ENCODE results near the gene CCDC149.

Gene CCDC149

DNA sequence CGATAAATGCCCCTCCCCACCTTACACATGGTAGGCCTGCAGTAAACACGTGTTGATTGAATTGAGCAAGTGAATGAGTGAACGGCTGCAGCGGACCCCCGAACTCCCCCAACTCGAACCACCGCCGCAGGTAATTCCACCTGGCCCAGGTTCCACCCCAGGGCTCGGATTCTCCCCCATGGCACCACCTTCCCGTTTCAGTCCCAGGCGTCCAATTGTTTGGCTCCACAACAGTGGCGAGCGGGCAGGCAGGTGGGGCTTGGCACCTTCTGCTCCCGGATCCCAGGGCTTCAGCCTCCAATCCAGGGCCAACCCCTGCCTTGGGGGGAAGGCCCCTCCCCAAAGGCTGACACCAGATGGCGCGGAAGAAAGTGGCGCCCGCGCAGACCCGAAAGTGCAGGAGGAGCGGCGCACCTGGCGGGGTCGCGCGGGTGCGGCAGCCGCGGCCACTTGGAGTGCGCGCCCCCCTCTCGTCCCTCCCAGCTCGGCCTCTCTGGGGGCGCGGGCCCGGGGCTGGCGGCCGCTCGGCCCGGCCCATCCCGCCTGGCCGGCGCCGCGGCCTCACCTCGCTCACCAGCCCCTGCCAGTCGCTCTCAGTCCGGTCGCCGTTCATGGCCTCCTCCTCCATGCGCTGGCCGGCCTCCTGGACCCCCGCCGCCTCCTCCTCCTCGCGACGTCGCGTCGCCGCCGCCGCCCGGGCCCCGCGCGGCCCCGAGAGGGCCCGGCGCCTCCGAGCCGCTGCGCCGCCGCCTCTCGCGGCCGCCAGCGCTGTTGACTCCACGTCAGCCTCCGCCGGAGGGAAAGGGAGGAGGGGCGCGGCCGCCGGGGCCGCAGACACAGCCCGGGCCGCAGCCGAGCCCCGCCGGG, at the start of gene CCDC149:
Gene CCDC149, minus strand, starts transcription at position 791 of the 867 bp plus-strand sequence. Its CDS starts 178 bp downstream, at position 613.
- no peak for DNase-seq

DNA sequence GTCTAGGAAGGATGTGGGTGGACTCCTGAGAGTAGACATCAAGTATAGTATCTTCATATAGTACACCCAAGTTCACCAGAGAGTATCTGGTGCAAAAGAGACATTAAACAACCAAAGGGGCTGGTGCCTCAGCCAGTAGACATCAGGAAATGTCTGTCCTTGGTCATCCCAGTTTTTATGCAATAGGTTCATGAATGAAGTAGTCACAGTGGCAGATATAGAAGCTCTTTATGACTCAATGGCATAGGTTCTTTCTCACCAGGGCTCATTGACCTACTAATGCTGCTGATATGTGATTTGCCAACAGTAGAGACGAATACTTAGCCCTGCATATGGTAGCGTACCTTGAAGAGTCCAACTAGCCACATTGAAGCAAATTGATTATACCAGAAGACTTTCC, 45.0 kb upstream of the CCDC149 start:
- no peak for DNase-seq

DNA sequence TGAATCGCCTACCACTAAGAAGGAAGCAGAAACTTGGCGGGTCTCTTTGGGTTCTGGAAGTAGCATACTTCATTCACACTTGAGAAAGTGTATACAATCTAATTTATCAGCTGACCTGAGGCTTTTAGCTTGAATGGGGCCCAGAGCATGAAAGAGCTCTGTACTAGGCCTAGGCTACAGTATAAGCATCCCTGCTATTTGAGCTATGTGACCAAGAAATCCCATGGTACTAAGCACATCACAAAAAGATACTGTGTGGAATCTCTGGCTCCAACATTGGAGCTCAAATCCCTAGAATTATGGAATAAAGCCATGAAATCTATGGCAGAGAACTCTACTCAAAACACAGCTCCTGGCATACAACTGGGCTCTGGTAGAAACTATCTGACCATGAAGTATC, 43.9 kb upstream of the CCDC149 start:
- DNase-seq = no peak

DNA sequence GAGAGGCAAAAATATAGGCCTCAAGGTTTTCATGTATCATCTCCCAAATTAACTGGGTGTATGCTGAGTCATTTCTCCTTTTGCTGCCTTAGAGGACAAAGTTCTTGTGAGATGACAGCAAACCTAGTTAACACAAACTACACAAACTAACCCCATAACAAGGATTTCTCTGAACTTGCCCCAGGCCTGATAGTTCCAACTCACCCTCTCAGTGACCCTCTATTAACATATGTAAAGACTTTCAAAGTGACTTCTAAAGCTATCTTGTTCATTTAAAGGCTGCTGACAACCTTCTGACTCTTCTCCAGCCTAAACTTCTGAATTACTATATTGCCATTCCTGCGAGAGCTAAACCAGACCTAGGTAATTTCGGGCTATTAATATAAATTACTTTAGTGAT, 43.2 kb upstream of the CCDC149 start:
- no peak for DNase-seq

DNA sequence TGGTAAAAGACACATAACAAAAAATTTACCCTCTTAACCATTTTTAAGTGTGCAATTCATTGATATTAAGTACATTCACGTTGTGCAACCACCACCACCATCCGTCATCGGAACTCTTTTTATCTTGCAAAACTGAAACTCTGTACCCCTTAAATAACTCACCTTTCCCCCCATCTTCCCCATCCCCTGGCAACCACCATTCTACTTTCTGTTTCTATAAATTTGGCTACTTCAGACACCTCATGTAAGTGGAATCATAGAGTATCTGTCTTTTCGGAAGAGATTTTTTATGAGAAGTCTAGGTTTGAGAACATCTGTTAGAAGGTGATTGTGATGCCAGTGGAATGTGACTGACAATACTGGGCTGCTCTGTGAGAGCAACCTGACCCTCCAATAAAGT, 39.8 kb upstream of the CCDC149 start:
- DNase-seq = no peak

DNA sequence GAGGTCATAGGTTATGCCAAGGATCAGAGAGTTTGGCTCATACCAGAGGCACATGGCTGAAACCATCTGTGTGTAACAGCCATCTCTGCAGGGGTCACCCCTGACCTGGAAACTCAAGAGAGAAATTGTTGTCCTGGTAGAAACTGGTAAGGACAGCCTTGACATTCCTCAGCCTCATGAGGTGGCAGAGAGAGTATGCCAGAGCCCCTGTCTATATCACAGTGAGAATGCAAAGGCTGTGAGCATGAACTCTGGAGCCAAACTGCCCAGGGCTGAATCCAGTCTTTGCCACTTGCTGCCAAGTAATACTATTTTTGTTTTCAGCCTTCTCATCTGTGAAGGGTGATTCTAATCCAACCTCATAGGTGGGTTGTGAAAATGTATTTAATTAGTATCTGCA, 37.1 kb upstream of the CCDC149 start:
- no peak for DNase-seq

GRCh38 chr4:24937917-24938281, 25.1 kb upstream of the CCDC149 start:
- DNase-seq = no peak

- no peak for DNase-seq
Observed at GRCh38 chr4:24937176-24937916, 24.5 kb upstream of the CCDC149 start.

DNA sequence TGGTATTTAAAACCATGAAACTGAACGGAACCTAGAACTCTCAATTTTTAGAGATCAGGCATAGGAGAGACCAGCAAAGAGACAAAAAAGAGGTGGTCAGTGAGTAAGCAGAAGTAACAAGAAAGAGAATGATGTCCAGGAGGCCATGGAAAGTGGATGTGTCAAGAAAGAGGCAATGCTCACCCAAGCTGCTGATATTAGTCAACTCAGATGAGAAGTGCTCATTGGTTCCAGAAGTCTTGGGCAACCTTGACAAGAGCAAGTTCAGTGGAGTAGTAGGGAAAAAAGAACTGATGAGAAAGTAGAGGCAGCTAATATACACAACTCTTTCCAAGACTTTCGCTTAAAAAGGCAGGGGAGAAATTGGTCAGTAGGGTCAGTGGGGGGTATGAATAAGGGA, 23.0 kb upstream of the CCDC149 start:
- DNase-seq = no peak

DNA sequence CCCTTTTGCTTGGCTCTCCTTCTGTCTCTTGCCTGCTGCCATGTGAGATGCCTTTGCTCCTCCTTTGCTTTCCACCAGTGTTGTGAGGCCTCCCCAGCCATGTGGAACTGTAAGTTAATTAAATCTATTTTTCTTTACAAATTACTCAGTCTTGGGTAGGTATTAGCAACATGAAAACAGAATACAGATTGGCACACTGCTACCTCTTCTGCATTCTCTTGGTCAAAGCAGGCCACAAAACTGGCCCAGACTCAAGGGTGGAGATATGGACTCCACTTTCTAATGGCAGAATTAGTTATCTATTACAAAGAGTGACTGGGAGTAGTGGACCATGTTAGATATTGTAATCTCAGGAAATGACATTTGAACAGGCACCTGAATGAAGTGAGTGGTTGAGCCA, 21.5 kb upstream of the CCDC149 start:
- no peak for DNase-seq

DNA sequence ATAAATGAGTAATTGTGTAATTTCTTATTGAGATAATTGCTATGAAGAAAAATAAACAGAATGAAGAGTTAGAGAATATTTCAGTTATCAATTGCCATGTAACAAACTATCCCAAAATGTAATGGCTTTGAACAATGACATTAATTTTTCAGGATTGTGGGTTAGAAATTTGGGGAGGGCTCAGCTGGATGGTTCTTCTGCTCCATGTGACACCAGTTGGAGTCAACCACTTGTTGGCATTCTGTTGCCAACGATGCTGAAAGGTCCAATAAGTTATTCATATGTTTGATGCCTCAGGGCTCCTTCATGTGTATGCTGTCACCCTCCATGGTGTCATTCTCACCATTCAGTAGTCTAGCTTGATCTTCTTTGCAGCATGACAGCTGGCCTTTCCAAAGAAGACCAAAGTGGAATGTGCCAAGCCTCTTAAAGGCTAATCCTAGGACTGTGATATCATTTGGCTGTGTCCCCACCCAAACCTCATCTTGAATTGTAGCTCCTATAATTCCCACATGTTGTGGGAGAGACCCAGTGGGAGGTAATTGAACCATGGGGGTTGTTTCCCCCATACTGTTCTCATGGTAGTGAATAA, 20.9 kb upstream of the CCDC149 start:
- DNase-seq = no peak

- no peak for DNase-seq
Observed at GRCh38 chr4:24932515-24933225, 19.8 kb upstream of the CCDC149 start.

DNA sequence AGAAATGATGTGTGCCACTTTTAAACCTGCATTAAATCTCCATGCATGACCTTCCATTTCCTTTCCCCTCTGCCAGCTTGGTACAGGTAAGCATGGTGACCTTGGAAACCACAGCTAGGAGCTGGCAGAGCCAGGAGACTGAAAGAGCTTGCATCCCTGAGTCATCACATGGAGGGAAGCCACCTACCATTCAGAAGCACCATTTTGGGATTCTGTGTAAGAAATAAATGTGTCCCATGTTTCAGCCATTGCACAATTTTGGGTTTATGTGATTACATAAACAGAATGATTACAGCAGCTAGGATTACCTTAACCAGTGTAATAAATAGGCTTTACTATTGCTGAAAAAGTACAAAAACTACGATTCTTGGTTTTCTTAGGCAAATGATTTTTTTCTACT, 17.3 kb upstream of the CCDC149 start:
- no peak for DNase-seq

GRCh38 chr4:24928708-24929107, 15.9 kb upstream of the CCDC149 start:
- DNase-seq = no peak

- DNase-seq = no peak
Observed at GRCh38 chr4:24927049-24927448, 14.2 kb upstream of the CCDC149 start.

DNA sequence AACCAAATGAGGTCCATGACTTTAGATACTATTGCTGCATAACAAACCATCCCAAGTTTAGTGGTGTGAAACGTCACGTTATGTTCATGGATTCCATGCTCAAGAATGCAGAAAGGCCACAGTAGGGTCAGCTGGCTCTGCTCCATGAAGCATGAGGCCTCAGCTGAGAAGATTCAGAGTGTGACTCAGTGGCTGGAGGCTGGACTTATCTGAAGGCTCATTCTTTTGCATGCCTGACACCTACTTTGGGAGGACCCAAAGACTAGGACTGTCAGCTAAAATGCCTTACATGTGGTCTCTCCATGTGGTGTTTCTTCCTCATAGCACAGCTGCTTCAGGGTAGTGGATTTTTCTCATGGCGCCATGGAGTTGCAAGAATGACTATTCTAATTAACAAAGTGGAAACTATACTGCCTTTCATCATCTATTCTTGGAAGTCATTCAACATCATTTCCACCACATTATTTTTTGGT, 11.5 kb upstream of the CCDC149 start:
- DNase-seq = no peak

- no peak for DNase-seq
Observed at GRCh38 chr4:24923550-24923949, 10.7 kb upstream of the CCDC149 start.

- no peak for DNase-seq
Observed at GRCh38 chr4:24923002-24923401, 10.2 kb upstream of the CCDC149 start.

DNA sequence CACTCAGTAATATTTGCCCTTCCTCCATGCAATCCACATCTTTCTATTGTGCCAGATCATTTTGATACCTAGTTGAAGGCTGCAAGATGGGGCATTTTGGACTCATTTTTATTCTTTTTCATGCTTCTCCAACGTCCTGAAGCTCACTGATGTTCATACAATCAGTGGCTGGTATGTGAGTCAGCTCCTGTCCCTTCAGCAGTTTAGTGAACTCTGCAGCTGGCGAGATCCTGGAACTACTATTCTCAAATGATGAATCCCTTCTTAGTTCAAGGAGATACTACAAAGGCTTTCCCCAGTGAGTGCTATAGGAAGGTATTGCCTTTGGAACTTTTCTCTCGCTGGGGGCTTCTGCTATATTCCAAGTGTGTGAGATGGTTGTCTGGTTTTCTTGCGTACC, 9.6 kb upstream of the CCDC149 start:
- DNase-seq = no peak

- DNase-seq = no peak
Observed at GRCh38 chr4:24921491-24921890, 8.6 kb upstream of the CCDC149 start.

DNA sequence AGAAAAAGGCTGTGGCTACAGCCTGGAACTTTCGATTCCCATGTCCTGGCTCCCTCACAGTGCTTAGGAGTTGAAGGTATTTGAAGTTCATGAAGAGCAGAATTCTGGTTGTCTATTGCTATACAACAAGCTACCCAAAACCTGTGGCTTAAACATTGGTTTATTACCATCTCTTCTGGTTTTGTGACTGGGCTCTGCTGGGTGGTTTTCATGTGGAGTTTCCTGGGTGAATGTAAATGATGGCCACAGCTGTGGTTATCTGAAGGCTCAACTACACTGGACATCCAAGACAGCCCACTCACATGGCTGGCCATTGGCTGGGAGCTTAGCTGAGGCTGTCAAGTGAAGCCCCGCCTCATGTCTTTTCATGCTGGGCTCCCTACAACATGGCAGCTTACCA, 7.2 kb upstream of the CCDC149 start:
- no peak for DNase-seq

GRCh38 chr4:24917076-24917856, 4.4 kb upstream of the CCDC149 start:
- no peak for DNase-seq
